ENCODE measurements around the gene UGT1A9.

The UGT1A9 gene

DNA sequence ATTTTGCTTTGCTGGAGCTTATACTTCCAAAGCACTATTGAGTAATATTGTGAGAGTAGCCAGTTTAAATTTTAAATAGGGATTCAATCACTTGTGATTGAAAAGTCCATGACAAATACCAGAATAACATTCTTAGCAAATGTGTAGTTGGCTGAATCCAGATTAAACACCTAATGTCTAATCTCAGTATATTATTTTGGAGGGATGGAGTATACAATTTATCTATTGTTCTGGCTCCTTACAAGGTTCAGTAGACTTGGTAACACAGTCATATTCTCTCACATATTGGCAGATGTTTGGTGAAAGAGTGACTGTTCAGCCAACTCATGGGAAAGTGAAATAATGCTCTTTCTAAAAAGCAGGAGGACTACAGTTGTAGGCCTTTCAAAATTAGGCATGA is 2.2 kb downstream of the UGT1A9 start:
- no peak overlapping the region for H3K4me3 ChIP-seq (ENCODE audit: low read length)
- TF ChIP-seq EZH2phosphoT487 (IDR thresholded peaks at IDR 0.05; ENCODE audit: borderline replicate concordance, low read length) (no peak), CTCF (IDR thresholded peaks at IDR 0.05; ENCODE audit: low read depth, low read length, poor library complexity, severe bottlenecking) (no peak)
- no peak overlapping the region for H3K4me2 ChIP-seq (ENCODE audit: low read length)
- H3K9me2 ChIP-seq (replicated peaks; ENCODE audit: control insufficient read depth, low read length), result no peaks in the 10 kb centered on the region
- H3F3A ChIP-seq (ENCODE audit: control insufficient read depth, insufficient read depth), result no peaks in the 10 kb centered on the region
- no peaks in the 10 kb centered on the region for H3K79me2 ChIP-seq (ENCODE audit: control insufficient read depth, low read length)
- H3K4me1 ChIP-seq (ENCODE audit: control insufficient read depth, low read length), result no peaks in the 10 kb centered on the region
- H4K20me1 ChIP-seq (ENCODE audit: control insufficient read depth, insufficient read depth, low read depth, low read length), result no peaks in the 10 kb centered on the region
- no peaks in the 10 kb centered on the region; the same call in 1 of the 2 replicates for H3K27me3 ChIP-seq (ENCODE audit: control insufficient read depth, low read length)
- H3K27ac ChIP-seq (ENCODE audit: low read depth, low read length), result no peak overlapping the region
- H3K9me3 ChIP-seq (ENCODE audit: control insufficient read depth, insufficient read depth, low read length), result no peaks in the 10 kb centered on the region
- no peaks in the 10 kb centered on the region for H3K36me3 ChIP-seq (ENCODE audit: control insufficient read depth, low read length)

GRCh38 chr2:233674314-233674713 is 2.6 kb downstream of the UGT1A9 start:
- H3F3A ChIP-seq (ENCODE audit: control insufficient read depth, insufficient read depth), result no peaks in the 10 kb centered on the region
- H3K27me3 ChIP-seq (ENCODE audit: control insufficient read depth, low read length), result no peaks in the 10 kb centered on the region; the same call in 1 of the 2 replicates
- no peak overlapping the region for H3K4me2 ChIP-seq (ENCODE audit: low read length)
- H3K4me1 ChIP-seq (ENCODE audit: control insufficient read depth, low read length), result no peaks in the 10 kb centered on the region
- TF ChIP-seq CTCF (IDR thresholded peaks at IDR 0.05; ENCODE audit: low read depth, low read length, poor library complexity, severe bottlenecking), result no peak
- TF ChIP-seq EZH2phosphoT487 (IDR thresholded peaks at IDR 0.05; ENCODE audit: borderline replicate concordance, low read length), result no peak
- no peaks in the 10 kb centered on the region for H3K9me3 ChIP-seq (ENCODE audit: control insufficient read depth, insufficient read depth, low read length)
- H4K20me1 ChIP-seq (ENCODE audit: control insufficient read depth, insufficient read depth, low read depth, low read length), result no peaks in the 10 kb centered on the region
- no peaks in the 10 kb centered on the region for H3K79me2 ChIP-seq (ENCODE audit: control insufficient read depth, low read length)
- H3K36me3 ChIP-seq (ENCODE audit: control insufficient read depth, low read length), result no peaks in the 10 kb centered on the region
- H3K4me3 ChIP-seq (ENCODE audit: low read length), result no peak overlapping the region
- no peak overlapping the region for H3K27ac ChIP-seq (ENCODE audit: low read depth, low read length)
- H3K9me2 ChIP-seq (replicated peaks; ENCODE audit: control insufficient read depth, low read length), result no peaks in the 10 kb centered on the region

DNA sequence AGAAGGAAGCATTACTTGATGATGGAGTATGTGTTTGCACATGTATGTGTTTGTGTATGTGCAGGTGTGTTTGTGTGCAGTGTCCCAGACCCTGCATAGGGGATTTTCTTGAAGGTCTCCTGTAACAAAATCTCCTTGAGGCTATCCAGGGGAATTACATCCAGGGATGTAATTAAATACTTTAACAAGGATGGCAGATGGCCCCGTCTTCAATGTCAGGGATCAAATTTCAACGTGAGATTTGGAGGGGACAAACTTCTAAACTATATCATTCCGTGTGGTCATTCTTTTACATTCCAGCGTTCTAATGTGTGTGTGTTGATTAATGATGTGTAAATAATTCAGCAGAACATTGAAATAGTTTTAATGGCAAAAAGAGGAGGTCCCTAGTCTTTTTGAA is 3.3 kb downstream of the UGT1A9 start:
- Histone ChIP-seq H3K4me2 (ENCODE audit: low read length) (no peak overlapping the region), H3K79me2 (ENCODE audit: control insufficient read depth, low read length) (no peaks in the 10 kb centered on the region), H3K27ac (ENCODE audit: low read depth, low read length) (no peak overlapping the region), H3K4me3 (ENCODE audit: low read length) (no peak overlapping the region), H3K9me2 (replicated peaks; ENCODE audit: control insufficient read depth, low read length) (no peaks in the 10 kb centered on the region), H3F3A (ENCODE audit: control insufficient read depth, insufficient read depth) (no peaks in the 10 kb centered on the region), H3K27me3 (ENCODE audit: control insufficient read depth, low read length) (no peaks in the 10 kb centered on the region; the same call in 1 of the 2 replicates), H3K4me1 (ENCODE audit: control insufficient read depth, low read length) (no peaks in the 10 kb centered on the region), H4K20me1 (ENCODE audit: control insufficient read depth, insufficient read depth, low read depth, low read length) (no peaks in the 10 kb centered on the region), H3K9me3 (ENCODE audit: control insufficient read depth, insufficient read depth, low read length) (no peaks in the 10 kb centered on the region), H3K36me3 (ENCODE audit: control insufficient read depth, low read length) (no peaks in the 10 kb centered on the region)
- no peak for TF ChIP-seq EZH2phosphoT487 (IDR thresholded peaks at IDR 0.05; ENCODE audit: borderline replicate concordance, low read length)
- TF ChIP-seq CTCF (IDR thresholded peaks at IDR 0.05; ENCODE audit: low read depth, low read length, poor library complexity, severe bottlenecking), result no peak
